Epithelial cell of prostate (primary cell): Measurements from ENCODE around the gene TCOF1.
"Not testable (repeated sequence)": the region's sequence is repeated elsewhere in the genome, so short reads cannot be mapped to it uniquely, and the experiment has no call there.

Experiments
- DNase-seq: peaks from one replicate; pipeline ENCODE4 v3.0.0-alpha.2; 2011; ENCODE audit warnings: low read depth, low spot score
- H3K27ac ChIP-seq: fragments of 450-650 bp; 2 replicates; pipeline ENCODE4 v1.5.1; 2017; ENCODE audit warnings: mild to moderate bottlenecking

Gene TCOF1

GRCh38 chr5:150413176-150413901 is 55.8 kb downstream of the TCOF1 start:
- H3K27ac ChIP-seq, result no peak overlapping the region
- no peak for DNase-seq

GRCh38 chr5:150413902-150414790 is 56.6 kb downstream of the TCOF1 start:
- not testable (repeated sequence) for H3K27ac ChIP-seq, DNase-seq

GRCh38 chr5:150419630-150420270 is 62.3 kb downstream of the TCOF1 start:
- no peak for DNase-seq
- no peak overlapping the region for H3K27ac ChIP-seq

GRCh38 chr5:150422075-150422474 is 64.6 kb downstream of the TCOF1 start:
- H3K27ac ChIP-seq, result no peak overlapping the region
- DNase-seq, result no peak

- DNase-seq, result no peak
- H3K27ac ChIP-seq, result no peak overlapping the region
These were observed 65.3 kb downstream of the TCOF1 start for GRCh38 chr5:150422758-150423157.

DNA sequence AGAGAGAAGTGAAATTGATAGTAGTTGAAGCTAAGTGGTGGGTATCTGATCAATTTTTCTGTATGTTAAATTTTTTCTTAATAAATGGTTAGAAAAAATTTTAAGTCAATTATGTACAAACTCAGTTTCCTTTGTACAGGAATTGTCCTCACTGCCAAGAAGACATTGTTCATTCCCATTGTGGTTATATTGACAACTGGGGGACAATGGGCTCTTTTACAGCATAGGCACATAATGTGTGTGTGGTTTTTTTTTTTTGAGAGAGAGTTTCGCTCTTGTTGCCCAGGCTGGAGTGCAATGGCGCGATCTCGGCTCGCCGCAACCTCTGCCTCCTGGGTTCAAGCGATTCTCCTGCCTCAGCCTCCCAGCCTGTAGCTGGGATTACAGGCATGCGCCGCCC is 68.7 kb downstream of the TCOF1 start:
- DNase-seq, result not testable (repeated sequence)

DNA sequence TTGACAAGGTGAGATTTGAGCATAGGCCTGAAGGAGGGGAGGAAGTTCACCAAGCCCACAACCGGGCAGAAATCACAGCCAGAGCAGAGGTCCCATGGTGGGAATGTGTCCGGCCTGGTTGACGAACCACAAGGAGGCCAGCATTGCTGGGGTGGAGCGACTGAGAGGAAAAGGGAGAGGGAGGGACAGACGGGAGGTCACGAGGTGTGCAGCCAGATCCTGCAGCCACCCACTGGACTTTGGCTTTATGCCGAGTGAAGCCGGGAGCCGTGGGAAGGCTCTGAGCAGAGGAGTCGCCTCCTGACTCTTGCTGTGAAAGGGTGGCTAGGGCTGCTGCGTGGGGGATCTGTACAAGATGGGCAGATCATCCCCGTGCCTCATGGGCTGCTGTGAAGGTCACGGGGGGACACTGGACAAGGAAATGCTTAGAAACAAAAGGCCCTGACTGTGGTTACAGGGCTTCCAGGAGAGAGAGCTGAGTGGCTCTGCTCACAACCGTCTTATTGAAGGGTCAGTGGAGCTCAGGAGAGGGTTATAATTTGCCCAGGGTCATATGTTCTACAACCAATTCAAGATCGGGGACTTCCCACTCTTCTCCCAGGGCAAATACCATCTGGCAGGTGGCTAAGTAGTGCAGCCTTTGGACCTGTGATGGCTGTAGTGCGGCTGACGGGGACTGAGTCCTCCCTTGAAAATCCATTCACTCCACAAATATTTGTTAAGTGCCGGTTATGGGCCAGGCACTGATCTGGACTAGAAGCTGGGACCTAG is 70.8 kb downstream of the TCOF1 start:
- H3K27ac ChIP-seq, result no peak overlapping the region
- no peak for DNase-seq

More for the DNA sequence above, 68.7 kb downstream of the TCOF1 start:
- H3K27ac ChIP-seq, result not testable (repeated sequence)

- no peak overlapping the region for H3K27ac ChIP-seq
- DNase-seq, result no peak
These were observed 71.5 kb downstream of the TCOF1 start for GRCh38 chr5:150428978-150429377.

DNA sequence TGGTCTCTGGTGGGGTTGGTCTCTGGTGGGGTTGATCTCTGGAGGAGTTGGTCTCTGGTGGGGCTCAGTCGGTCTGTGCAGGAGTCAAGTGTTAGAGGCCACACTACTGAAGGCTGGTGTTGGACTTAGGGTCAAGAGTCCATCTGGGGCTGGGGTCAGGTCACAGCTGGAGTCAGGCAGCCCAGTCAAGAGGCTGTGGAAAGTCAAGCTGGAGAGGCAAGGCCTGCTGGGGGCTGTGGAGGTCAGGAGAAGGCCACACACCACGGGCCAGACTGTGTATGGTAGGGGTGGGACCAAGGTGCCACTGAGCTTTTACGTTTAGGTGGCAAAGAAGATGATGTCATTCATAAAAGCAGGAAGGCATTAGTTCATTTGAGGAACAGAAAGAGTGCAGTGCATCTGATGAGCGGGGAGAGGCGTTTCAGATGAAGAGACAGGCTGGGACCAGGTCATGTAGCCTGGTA is 71.9 kb downstream of the TCOF1 start:
- H3K27ac ChIP-seq, result no peak overlapping the region
- no peak for DNase-seq

DNA sequence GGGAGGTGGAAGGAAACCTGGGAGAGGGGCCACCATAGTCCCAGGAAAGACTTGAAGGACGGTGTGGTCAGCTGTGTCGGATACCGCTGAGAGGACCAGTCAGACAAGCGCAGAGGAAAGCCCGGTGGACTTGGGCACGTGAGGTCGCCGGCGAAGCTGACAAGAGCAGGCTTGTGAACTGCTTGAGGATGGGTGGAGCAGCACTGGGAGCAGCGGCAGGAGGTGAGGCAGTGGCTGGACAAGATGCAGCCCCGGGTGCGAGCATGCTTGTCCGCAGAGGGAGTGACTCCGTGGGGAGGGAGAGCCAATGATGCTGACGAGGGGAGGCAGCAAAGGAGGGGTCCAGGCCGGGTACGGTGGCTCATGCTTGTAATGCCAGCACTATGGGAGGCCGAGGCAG is 73.6 kb downstream of the TCOF1 start:
- DNase-seq, result no peak
- H3K27ac ChIP-seq, result no peak overlapping the region

GRCh38 chr5:150431574-150431973 is 74.1 kb downstream of the TCOF1 start:
- no peak for DNase-seq
- H3K27ac ChIP-seq, result no peak overlapping the region

GRCh38 chr5:150434464-150434863 is 77.0 kb downstream of the TCOF1 start:
- H3K27ac ChIP-seq, result peak overlapping the region; percentile 37
- peak; percentile 91 for DNase-seq

DNA sequence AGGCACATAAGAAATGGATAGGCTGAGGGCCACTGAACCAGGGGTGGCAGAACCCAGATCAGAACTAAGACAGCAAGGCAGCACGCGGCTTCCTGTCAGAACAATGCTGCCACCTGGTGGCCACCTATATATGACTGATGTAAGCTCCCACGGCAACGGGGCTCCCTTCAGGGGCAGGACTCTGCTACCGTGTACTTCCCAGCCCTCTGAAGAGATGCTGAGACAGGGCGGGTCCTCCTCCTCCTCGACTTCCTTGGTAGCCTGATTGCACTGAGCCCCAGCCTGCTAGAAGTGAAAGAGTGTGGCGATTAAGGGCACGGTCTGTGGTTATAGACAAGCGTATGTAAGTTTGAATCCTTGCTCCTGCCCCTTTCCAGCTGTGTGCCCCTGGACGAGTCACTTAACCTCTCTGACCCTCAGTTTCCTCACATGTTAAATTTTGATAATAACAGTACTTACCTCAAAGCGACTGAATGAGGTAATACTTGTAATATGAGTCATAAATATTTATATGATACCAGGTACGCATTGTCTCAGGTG is 78.7 kb downstream of the TCOF1 start:
- no peak overlapping the region for H3K27ac ChIP-seq
- DNase-seq, result peak; percentile 49

DNA sequence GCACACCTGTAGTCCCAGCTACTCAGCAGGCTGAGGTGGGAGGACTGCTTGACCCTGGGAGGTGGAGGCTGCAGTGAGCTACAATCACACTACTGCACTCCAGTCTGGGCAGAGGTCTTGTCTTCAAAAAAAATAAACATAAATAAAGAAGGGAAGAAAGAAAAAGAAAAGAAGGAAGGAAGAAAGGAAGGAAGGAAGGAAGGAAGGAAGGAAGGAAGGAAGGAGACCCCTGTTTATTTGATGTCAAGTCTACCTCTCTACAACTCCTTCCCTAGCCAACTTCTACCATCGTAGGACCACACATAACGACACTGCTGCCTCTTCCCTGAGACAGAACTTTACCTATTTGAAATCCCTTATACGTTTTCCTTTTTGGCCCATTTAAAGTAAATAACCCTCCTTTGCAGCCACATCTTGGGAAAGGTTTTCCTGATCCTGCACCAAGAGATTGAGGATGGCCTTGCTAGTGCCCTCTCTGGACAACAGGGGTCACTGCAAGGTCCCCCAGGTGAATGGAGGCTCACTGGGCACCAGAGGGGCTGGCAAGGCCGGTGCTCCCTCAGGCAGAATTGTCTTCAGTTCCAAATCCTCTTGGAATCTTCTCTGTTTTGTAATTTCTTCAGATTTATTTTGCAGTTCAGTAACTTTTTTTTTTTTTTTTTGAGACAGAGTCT is 81.5 kb downstream of the TCOF1 start:
- no peak for DNase-seq

GRCh38 chr5:150440948-150441812 is 83.7 kb downstream of the TCOF1 start:
- no peak for DNase-seq

More for the DNA sequence above, 81.5 kb downstream of the TCOF1 start:
- no peak overlapping the region for H3K27ac ChIP-seq

GRCh38 chr5:150441813-150442698 is 84.6 kb downstream of the TCOF1 start:
- H3K27ac ChIP-seq, result peak overlapping the region; percentile 27
- no peak for DNase-seq

More at GRCh38 chr5:150440948-150441812, 83.7 kb downstream of the TCOF1 start:
- H3K27ac ChIP-seq, result peak overlapping the region; percentile 27

DNA sequence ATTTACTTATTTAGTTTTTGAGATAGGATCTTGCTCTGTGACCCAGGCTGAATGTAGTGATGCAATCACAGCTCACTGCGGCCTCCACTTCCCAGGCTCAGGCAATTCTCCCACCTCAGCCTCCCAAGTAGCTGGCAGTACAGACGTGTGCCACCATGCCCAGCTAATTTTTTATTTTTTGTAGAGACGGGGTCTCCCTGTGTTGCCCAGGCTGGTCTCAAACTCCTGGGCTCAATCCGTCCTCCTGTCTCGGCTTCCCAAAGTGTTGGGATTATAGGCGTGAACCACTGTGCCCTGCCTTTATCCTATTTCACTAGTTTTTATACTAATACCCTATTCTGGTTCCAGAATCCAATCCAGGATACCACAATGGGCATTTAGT is 85.2 kb downstream of the TCOF1 start:
- DNase-seq, result no peak
- peak overlapping the region; percentile 27 for H3K27ac ChIP-seq
